Measurements from ENCODE around the gene ZDHHC14.

DNA sequence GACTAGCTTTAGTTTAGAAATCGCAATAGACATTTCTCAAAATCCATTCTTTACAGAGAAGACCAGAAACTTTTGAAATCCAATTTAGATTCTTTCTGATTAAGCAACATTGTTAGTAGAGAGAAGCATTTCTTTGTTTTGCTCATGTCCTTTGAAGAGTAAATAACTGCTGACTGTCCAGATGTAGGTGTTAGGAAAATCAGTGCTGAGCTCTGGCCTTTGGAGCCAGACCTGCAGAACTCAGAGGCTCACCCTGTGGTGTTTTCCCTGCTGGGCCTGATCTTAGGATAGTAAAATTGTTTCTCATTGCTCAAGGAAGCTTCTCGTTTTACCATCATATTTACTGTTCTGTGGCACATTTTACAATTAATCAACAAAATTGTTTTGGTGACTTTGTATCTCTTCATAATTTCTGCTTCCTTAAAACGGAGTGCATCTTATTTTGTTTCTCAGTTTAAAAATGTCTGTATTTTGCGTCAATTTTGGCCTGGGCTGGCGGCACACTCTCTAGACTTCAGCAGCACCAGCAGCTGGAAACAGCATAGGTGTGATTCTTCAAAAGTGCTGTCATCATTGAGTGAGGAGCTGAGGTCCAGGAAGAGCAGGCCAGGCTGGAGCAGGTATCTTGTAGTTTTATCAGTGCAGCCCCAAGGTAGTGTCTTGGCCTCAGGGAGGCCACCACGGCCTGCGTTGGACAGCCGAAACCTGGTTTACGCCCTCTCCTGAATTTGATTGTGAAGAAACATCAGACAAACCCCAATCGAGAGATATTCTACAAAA is 8.3 kb upstream of the ZDHHC14 start:
- TF ChIP-seq, protein P1, sequence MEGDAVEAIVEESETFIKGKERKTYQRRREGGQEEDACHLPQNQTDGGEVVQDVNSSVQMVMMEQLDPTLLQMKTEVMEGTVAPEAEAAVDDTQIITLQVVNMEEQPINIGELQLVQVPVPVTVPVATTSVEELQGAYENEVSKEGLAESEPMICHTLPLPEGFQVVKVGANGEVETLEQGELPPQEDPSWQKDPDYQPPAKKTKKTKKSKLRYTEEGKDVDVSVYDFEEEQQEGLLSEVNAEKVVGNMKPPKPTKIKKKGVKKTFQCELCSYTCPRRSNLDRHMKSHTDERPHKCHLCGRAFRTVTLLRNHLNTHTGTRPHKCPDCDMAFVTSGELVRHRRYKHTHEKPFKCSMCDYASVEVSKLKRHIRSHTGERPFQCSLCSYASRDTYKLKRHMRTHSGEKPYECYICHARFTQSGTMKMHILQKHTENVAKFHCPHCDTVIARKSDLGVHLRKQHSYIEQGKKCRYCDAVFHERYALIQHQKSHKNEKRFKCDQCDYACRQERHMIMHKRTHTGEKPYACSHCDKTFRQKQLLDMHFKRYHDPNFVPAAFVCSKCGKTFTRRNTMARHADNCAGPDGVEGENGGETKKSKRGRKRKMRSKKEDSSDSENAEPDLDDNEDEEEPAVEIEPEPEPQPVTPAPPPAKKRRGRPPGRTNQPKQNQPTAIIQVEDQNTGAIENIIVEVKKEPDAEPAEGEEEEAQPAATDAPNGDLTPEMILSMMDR (IDR thresholded peaks at IDR 0.05): no peak
- TF ChIP-seq POLR2A (IDR thresholded peaks at IDR 0.05): no peak
